H9 (cell line): ENCODE measurements around the gene CIT. TPM values are rescaled to one million over a fixed set of nuclear protein-coding genes. Genes with fewer than 3 reads are reported as not detected.

ENCODE experiments used
- DNase-seq: peaks from one replicate; pipeline ENCODE4 v3.0.0-alpha.2; 2017
- H2AFZ ChIP-seq: one replicate; pipeline ENCODE4 v1.6.1; 2013; ENCODE audit warnings: mild to moderate bottlenecking, low read length, control low read depth, moderate library complexity
- H2AK5ac ChIP-seq: 2 replicates; pipeline ENCODE4 v1.6.1; 2013; ENCODE audit warnings: low read length, control low read depth, mixed read lengths; ENCODE audit not compliant: insufficient read length
- H2BK120ac ChIP-seq: one replicate; pipeline ENCODE4 v1.6.1; 2013; ENCODE audit warnings: low read depth, mild to moderate bottlenecking, low read length, control low read depth, inconsistent platforms; ENCODE audit not compliant: poor library complexity, severe bottlenecking
- H2BK12ac ChIP-seq: 2 replicates; pipeline ENCODE4 v1.6.1; 2013; ENCODE audit warnings: low read length, control low read depth, mixed read lengths, low read depth; ENCODE audit not compliant: insufficient read length
- H2BK15ac ChIP-seq: 2 replicates; pipeline ENCODE4 v1.6.1; 2013; ENCODE audit warnings: low read depth, low read length, control low read depth
- H2BK20ac ChIP-seq: one replicate; pipeline ENCODE4 v1.6.1; 2013; ENCODE audit warnings: low read depth, mild to moderate bottlenecking, low read length, control low read depth, inconsistent platforms; ENCODE audit not compliant: poor library complexity, severe bottlenecking
- H2BK5ac ChIP-seq: 2 replicates; pipeline ENCODE4 v1.6.1; 2013; ENCODE audit warnings: low read length, control low read depth, mixed read lengths; ENCODE audit not compliant: insufficient read length
- H3K14ac ChIP-seq: 2 replicates; pipeline ENCODE4 v1.6.1; 2013; ENCODE audit warnings: low read length, control low read depth; ENCODE audit not compliant: insufficient read depth
- H3K18ac ChIP-seq: 2 replicates; pipeline ENCODE4 v1.6.1; 2013; ENCODE audit warnings: low read depth, mild to moderate bottlenecking, mixed read lengths, low read length, control low read depth; ENCODE audit not compliant: insufficient read length
- H3K23ac ChIP-seq: 2 replicates; pipeline ENCODE4 v1.6.1; 2013; ENCODE audit warnings: low read length, control low read depth, mixed read lengths, low read depth; ENCODE audit not compliant: insufficient read length
- H3K23me2 ChIP-seq: 2 replicates; pipeline ENCODE4 v1.6.1; 2013; ENCODE audit warnings: low read depth, mild to moderate bottlenecking, mixed read lengths, low read length, control low read depth; ENCODE audit not compliant: insufficient read length, poor library complexity, severe bottlenecking
- H3K27ac ChIP-seq: 2 replicates; pipeline ENCODE4 v1.5.1; 2013; ENCODE audit warnings: low read length, control low read depth, mixed read lengths, low read depth; ENCODE audit not compliant: insufficient read length
- H3K27me3 ChIP-seq: 2 replicates; pipeline ENCODE4 v1.6.1; 2013; ENCODE audit warnings: low read length, control low read depth, inconsistent platforms; ENCODE audit not compliant: insufficient read depth
- H3K4ac ChIP-seq: 2 replicates; pipeline ENCODE4 v1.6.1; 2013; ENCODE audit warnings: low read depth, mild to moderate bottlenecking, control low read depth, inconsistent platforms, low read length, moderate library complexity
- H3K4me1 ChIP-seq: 2 replicates; pipeline ENCODE4 v1.6.1; 2013; ENCODE audit warnings: low read length, control low read depth, inconsistent platforms; ENCODE audit not compliant: insufficient read depth
- H3K4me2 ChIP-seq: 2 replicates; pipeline ENCODE4 v1.6.1; 2013; ENCODE audit warnings: low read length, control low read depth, mixed read lengths; ENCODE audit not compliant: insufficient read length, insufficient read depth
- H3K56ac ChIP-seq: 2 replicates; pipeline ENCODE4 v1.6.1; 2013; ENCODE audit warnings: low read depth, mild to moderate bottlenecking, mixed read lengths, low read length, control low read depth; ENCODE audit not compliant: insufficient read length
- H3K79me1 ChIP-seq: 2 replicates; pipeline ENCODE4 v1.6.1; 2013; ENCODE audit warnings: low read depth, mild to moderate bottlenecking, moderate library complexity, low read length, control low read depth, inconsistent platforms; ENCODE audit not compliant: insufficient read depth, poor library complexity, severe bottlenecking
- H3K79me2 ChIP-seq: 2 replicates; pipeline ENCODE4 v1.6.1; 2013; ENCODE audit warnings: low read length, control low read depth, inconsistent platforms; ENCODE audit not compliant: insufficient read depth
- H3K9ac ChIP-seq: 2 replicates; pipeline ENCODE4 v1.6.1; 2013; ENCODE audit warnings: low read length, control low read depth, mixed read lengths; ENCODE audit not compliant: insufficient read length; ENCODE audit errors: extremely low read depth
- H3K9me3 ChIP-seq: one replicate; pipeline ENCODE4 v1.6.1; 2013; ENCODE audit warnings: low read depth, low read length, inconsistent platforms; ENCODE audit not compliant: control insufficient read depth
- H3T11ph ChIP-seq: one replicate; pipeline ENCODE4 v1.6.1; 2013; ENCODE audit warnings: mild to moderate bottlenecking, low read length, control low read depth, inconsistent platforms
- H4K20me1 ChIP-seq: one replicate; pipeline ENCODE4 v1.6.1; 2013; ENCODE audit not compliant: control insufficient read depth, insufficient read length, insufficient read depth
- H4K5ac ChIP-seq: 2 replicates; pipeline ENCODE4 v1.6.1; 2013; ENCODE audit warnings: low read depth, mild to moderate bottlenecking, mixed read lengths, low read length, control low read depth; ENCODE audit not compliant: insufficient read length
- H4K8ac ChIP-seq: replicated peaks from 2 replicates; pipeline ENCODE4 v1.6.1; 2013; ENCODE audit warnings: low read length, control low read depth, mixed read lengths, low read depth; ENCODE audit not compliant: insufficient read length
- H4K91ac ChIP-seq: 2 replicates; pipeline ENCODE4 v1.6.1; 2013; ENCODE audit warnings: low read depth, mild to moderate bottlenecking, moderate library complexity, mixed read lengths, low read length, control low read depth; ENCODE audit not compliant: insufficient read length
- H3K27ac Mint-ChIP-seq, 3 experiments: 2 replicates in 2 of 3; 3 replicates in 1 of 3; pipeline ENCODE4 v1.8.0; 2020 to 2021; ENCODE audit warnings: mixed read lengths in 3 of 3, mild to moderate bottlenecking in 1 of 3, moderate library complexity in 1 of 3
- H3K27me3 Mint-ChIP-seq: 2 replicates; pipeline ENCODE4 v1.8.0; 2021; ENCODE audit warnings: low read depth, mild to moderate bottlenecking, moderate library complexity, mixed read lengths
- H3K36me3 Mint-ChIP-seq, 3 experiments: 2 replicates in 2 of 3; 3 replicates in 1 of 3; pipeline ENCODE4 v1.8.0; 2020 to 2021; ENCODE audit warnings: low read depth in 3 of 3, mixed read lengths in 3 of 3; ENCODE audit not compliant: insufficient read depth in 1 of 3
- H3K4me1 Mint-ChIP-seq, 2 experiments: 2 replicates each; pipeline ENCODE4 v1.8.0; 2020; ENCODE audit warnings: mixed read lengths in 2 of 2
- H3K4me3 Mint-ChIP-seq, 2 experiments: 2 replicates in 1 of 2; 3 replicates in 1 of 2; pipeline ENCODE4 v1.8.0; 2020 to 2021; ENCODE audit warnings: mild to moderate bottlenecking in 2 of 2, mixed read lengths in 2 of 2, moderate library complexity in 1 of 2
- H3K9me3 Mint-ChIP-seq, 2 experiments: 2 replicates in 1 of 2; 3 replicates in 1 of 2; pipeline ENCODE4 v1.8.0; 2020; ENCODE audit warnings: mild to moderate bottlenecking in 2 of 2, mixed read lengths in 2 of 2, moderate library complexity in 1 of 2
- WGBS: extraction: QIAGEN DNeasy Blood & Tissue Kit; methylation state at CpG from one replicate; pipeline ENCODE4 v1.1.7; 2013; ENCODE audit warnings: missing lambda C conversion rate, low lambda C conversion rate, mixed read lengths; ENCODE audit not compliant: insufficient read length; ENCODE audit errors: extremely low coverage; 5-methylcytosine and 5-hydroxymethylcytosine counted together
- total RNA-seq: library from RNA; stranded (reverse); gene quantifications from 2 replicates; pipeline ENCODE4 v1.2.1, GENCODE V29; 2021
- TF ChIP-seq, protein P1 (sequence below): fragments of 200-600 bp; sonication (generic); conservative IDR thresholded peaks from 3 replicates; pipeline ENCODE4 v1.8.0; 2021; ENCODE audit warnings: antibody characterized with exemption, mild to moderate bottlenecking

CIT gene
- total RNA-seq, 1 experiment from 2014 or later, result 55.3 TPM

DNA sequence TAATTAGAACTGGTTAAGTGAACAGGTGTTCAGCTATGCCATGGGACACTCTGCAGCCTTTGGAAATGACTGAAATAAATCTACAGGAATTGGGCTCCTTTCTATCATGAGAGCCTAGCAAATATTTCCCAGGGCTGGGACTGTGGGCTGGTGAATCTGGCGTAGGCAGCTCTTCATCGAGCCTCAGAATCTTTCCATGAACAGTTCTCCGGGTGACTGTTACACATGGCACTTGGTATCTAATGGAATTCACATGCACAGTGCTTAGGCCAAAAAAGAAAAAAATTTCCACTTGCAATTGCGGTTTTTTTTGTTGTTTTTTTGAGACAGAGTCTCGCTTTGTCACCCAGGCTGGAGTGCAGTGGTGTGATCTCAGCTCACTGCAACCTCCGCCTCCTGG lies 177.0 kb downstream of the CIT start:
- H3K27ac Mint-ChIP-seq, result no peak overlapping the region
- H3K27ac ChIP-seq, result no peak overlapping the region
- H2AK5ac ChIP-seq, result no peak overlapping the region
- no peak overlapping the region for H2BK120ac ChIP-seq
- DNase-seq, result no peak
- H3K27me3 Mint-ChIP-seq, result no peaks in the 10 kb centered on the region
- peaks cover 3 to 13% of the 10 kb centered on the region in 2 experiments for H3K4me1 Mint-ChIP-seq
- H2BK20ac ChIP-seq, result no peak overlapping the region
- H4K91ac ChIP-seq, result no peak overlapping the region
- H3K23me2 ChIP-seq, result no peaks in the 10 kb centered on the region
- no peak overlapping the region for H3K4ac ChIP-seq
- no peaks in the 10 kb centered on the region for H3K9me3 ChIP-seq
- H3K14ac ChIP-seq, result no peak overlapping the region
- no peak overlapping the region for H2AFZ ChIP-seq
- no peak overlapping the region for H4K5ac ChIP-seq
- no peak overlapping the region for H3K23ac ChIP-seq
- no peak overlapping the region for H3K4me2 ChIP-seq
- peaks cover 31 to 66% (median 65%) of the 10 kb centered on the region in 3 experiments; a peak in 6 of 7 replicates for H3K36me3 Mint-ChIP-seq
- TF ChIP-seq, protein P1, sequence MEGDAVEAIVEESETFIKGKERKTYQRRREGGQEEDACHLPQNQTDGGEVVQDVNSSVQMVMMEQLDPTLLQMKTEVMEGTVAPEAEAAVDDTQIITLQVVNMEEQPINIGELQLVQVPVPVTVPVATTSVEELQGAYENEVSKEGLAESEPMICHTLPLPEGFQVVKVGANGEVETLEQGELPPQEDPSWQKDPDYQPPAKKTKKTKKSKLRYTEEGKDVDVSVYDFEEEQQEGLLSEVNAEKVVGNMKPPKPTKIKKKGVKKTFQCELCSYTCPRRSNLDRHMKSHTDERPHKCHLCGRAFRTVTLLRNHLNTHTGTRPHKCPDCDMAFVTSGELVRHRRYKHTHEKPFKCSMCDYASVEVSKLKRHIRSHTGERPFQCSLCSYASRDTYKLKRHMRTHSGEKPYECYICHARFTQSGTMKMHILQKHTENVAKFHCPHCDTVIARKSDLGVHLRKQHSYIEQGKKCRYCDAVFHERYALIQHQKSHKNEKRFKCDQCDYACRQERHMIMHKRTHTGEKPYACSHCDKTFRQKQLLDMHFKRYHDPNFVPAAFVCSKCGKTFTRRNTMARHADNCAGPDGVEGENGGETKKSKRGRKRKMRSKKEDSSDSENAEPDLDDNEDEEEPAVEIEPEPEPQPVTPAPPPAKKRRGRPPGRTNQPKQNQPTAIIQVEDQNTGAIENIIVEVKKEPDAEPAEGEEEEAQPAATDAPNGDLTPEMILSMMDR, result no peak
- H4K20me1 ChIP-seq, result no peaks in the 10 kb centered on the region
- no peak overlapping the region for H3K4me3 Mint-ChIP-seq
- H3K18ac ChIP-seq, result no peak overlapping the region
- H2BK5ac ChIP-seq, result no peak overlapping the region
- no peaks in the 10 kb centered on the region for H3K79me1 ChIP-seq
- no peaks in the 10 kb centered on the region for H3K79me2 ChIP-seq
- no peak overlapping the region for H3K9ac ChIP-seq
- H3K9me3 Mint-ChIP-seq, result no peaks in the 10 kb centered on the region
- no peak overlapping the region for H2BK15ac ChIP-seq
- no peaks in the 10 kb centered on the region for H3K27me3 ChIP-seq
- H3T11ph ChIP-seq, result no peak overlapping the region
- no peak overlapping the region for H2BK12ac ChIP-seq
- WGBS, result no CpG with 5 or more reads among the region's 6 CpGs
- no peak overlapping the region for H3K56ac ChIP-seq
- no peak overlapping the region for H4K8ac ChIP-seq
- no peaks in the 10 kb centered on the region for H3K4me1 ChIP-seq
